Spleen (tissue), 7 donors: ENCODE results near the gene PARP11.

Experiments used
- POLR2A ChIP-seq, 3 donors: fragments of 450-650 bp; IDR thresholded peaks; one replicate each; pipeline ENCODE4 v1.5.1; 2017; ENCODE audit warnings: antibody characterized with exemption in 3 of 3, mild to moderate bottlenecking in 1 of 3
- POLR2AphosphoS5 ChIP-seq, 3 donors: sonication (generic); formaldehyde crosslinking; IDR thresholded peaks; one replicate each; pipeline ENCODE4 v1.5.1; 2017; ENCODE audit warnings: antibody characterized with exemption in 3 of 3
- TF ChIP-seq, protein P1 (sequence below), 11 experiments: fragments of 200-600 bp in 7 of 11; fragments of 450-650 bp in 4 of 11; sonication (generic) in 4 of 11; IDR thresholded peaks in 8 of 11; conservative IDR thresholded peaks in 3 of 11; 1 replicate in 7 of 11; 2 replicates in 4 of 11; pipeline versions ENCODE4 v1.4.0 to v1.8.0; 2016 to 2021; ENCODE audit warnings: antibody characterized with exemption in 11 of 11, inconsistent platforms in 4 of 11, mild to moderate bottlenecking in 1 of 11
- donor health status: DM: no; HTN: no; CAD: no; lungs with moderate emphysema.
- donor health status: DM: no; HTN: no; CAD: no.
- donor health status: DM: no; HTN: no; CAD: no.

- TF ChIP-seq POLR2AphosphoS5 (IDR thresholded peaks at IDR 0.05) (no peak), POLR2A (IDR thresholded peaks at IDR 0.05) (no peak)
- TF ChIP-seq, protein P1, sequence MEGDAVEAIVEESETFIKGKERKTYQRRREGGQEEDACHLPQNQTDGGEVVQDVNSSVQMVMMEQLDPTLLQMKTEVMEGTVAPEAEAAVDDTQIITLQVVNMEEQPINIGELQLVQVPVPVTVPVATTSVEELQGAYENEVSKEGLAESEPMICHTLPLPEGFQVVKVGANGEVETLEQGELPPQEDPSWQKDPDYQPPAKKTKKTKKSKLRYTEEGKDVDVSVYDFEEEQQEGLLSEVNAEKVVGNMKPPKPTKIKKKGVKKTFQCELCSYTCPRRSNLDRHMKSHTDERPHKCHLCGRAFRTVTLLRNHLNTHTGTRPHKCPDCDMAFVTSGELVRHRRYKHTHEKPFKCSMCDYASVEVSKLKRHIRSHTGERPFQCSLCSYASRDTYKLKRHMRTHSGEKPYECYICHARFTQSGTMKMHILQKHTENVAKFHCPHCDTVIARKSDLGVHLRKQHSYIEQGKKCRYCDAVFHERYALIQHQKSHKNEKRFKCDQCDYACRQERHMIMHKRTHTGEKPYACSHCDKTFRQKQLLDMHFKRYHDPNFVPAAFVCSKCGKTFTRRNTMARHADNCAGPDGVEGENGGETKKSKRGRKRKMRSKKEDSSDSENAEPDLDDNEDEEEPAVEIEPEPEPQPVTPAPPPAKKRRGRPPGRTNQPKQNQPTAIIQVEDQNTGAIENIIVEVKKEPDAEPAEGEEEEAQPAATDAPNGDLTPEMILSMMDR (IDR thresholded peaks at IDR 0.05 in 8 of 11, conservative IDR thresholded peaks at IDR 0.05 in 3 of 11): no peak
Observed at GRCh38 chr12:3797531-3798048, 75.6 kb downstream of the PARP11 start.
